GM10847 (cell line): ENCODE measurements around the gene GRK6.

Source experiments
- POLR2A ChIP-seq: IDR thresholded peaks from 2 replicates; pipeline ENCODE4 v1.6.1; 2011; ENCODE audit not compliant: insufficient read length; ENCODE audit errors: extremely low read depth

The GRK6 gene

DNA sequence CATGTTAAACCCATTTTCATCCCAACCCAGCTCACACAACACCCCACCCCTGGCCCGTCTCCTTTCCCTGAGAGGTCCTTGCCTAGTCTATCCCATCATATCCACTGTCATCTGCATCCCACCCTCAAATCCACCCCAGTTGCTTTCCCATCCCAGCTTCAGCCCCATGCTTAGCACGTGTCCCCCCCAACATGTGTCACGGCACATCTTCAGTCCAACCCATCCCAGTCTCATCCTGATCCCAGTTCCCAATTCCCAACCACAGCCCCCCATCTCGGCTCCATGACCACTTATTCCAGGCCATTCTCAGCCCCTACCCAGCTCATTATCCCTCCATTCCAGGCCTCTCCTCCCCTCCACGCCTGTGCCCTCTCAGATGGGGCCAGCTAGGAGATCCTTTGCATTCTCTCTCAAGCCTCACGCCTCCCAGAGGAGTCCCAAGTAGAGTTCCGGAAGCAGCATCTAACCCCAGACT lies 47.6 kb downstream of the GRK6 start:
- no peak for TF ChIP-seq POLR2A

DNA sequence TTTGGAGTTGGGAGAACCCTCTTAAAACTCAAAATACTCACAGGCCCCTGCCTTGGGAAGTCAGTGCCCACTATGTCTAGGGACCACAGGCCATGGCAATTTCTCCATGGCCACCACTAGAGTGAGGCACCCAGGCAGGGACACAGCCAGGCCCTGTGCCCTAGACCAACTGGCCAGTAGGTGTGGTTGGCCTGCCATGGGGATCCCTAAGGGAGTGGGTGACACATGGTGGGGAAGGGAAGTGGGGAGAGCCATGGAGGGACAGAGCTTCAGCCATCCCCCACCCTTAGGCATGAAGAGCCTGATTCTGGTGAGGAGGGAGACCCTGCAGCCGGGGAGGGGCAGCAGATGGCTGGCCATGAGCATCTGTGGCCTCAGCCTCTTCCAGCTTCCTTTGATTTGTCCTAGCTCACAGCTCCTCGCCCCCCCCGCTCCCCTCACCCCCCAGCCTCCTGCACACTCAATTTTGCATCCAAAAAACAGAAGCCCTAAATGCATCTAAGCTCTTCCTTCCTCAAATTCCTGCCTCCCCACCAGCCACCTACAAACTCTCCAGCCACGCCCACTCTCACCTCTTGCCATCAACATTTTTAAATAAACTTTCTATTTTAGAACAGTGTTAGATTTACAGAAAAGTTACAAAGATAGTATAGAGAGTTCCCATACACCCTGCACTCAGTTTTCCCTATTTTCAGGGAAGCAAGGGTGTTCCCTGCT lies 48.5 kb downstream of the GRK6 start:
- no peak for TF ChIP-seq POLR2A

GRCh38 chr5:177475563-177476427 lies 49.3 kb downstream of the GRK6 start:
- TF ChIP-seq POLR2A: no peak

DNA sequence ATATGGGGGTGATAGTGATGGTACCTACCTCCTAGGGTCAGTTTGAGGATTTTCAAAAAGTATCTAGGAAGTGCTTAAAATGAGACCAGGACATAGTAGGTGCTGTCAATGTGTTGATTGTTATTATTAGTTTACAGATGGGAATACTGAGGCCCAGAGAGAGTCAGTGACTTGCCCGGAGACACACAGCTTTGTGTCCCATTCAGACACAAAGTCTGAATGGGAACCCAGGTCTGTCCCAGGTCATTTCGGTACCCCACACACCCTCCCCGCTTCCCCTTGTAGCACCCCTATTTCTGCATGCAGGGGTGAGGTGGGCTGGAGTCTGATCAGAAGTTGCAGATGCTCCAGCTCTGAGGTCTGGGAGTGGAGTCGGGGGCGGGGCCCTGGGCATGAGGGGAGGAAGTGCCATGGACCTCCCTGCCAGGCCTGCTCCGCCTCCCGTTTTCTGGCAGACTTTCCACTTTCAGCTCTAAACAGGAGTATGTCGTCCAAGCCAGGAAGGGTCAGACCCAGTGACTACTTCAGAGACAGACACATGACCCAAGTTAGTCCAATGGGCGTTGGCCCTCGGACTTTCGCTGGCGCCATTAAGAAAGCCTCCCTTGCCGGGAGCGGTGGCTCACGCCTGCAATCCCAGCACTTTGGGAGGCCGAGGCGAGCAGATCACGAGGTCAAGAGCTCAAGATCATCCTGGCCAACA lies 50.2 kb downstream of the GRK6 start:
- no peak for TF ChIP-seq POLR2A

GRCh38 chr5:177477701-177478477 lies 51.4 kb downstream of the GRK6 start:
- no peak for TF ChIP-seq POLR2A

DNA sequence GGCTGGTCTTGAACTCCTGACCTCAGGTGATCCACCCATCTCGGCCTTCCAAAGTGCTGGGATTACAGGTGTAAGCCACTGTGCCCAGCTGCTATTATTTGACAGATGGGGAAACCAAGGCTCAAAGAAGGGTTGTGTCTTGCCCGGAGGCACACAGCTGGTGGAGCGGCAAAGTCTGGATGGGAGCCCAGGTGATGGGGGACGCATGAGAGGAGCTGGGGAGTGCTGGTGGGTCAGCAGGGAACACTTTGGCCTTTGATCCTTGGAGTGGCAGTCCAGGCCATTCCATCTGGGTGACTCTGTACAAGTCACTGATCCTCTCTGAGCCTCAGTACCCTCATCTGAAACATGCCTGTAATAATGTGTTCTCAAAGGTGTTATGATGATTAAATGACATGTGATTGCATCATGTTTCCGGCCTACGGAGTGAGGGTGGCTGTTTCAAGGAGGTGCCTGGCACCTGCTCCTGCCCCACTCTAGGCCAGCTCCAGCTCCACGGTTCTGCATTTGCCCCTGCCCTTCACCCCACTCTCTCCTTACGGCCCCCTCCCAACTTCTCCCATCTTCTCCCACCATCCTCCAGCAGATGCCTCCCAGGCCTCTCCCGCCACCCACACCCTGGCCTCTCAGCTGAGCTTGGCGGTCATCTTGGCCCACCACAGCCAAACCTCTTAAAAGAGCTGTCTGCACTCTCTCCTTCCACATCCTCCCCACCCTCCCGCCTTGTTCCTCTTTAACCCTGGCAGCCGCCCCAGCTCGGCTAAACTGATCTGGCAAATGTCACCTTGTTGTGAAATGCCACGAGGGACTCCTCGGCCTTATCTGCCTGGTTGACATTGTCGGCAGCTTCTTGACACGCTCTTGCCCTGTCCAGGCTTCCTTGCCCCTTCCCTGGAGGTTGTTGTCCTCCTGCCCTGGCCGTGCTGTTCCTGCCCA lies 52.5 kb downstream of the GRK6 start:
- no peak for TF ChIP-seq POLR2A

- TF ChIP-seq POLR2A: no peak
These were observed 53.3 kb downstream of the GRK6 start for GRCh38 chr5:177479774-177480173.

DNA sequence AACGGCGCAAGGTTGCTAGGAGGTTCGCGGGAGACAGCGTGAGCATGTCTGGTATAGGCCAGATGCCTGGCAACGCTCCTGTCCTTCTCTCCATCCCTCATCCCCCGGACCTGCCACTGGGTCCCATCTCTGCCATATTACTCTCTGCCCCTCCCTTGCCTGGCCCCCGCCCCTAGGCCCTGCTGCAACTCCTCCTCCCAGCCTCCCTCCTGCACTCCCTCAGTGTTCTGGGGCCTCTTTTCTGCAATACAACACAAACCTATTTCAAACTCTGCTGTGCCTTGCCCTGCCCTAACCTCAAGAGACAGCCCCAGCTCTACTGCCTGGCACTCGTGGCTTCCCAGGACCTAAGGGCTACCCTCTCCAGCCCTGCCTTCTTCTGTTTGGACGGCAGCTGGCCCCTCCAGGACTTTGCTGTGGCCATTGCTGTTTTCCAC lies 55.9 kb downstream of the GRK6 start:
- no peak for TF ChIP-seq POLR2A

DNA sequence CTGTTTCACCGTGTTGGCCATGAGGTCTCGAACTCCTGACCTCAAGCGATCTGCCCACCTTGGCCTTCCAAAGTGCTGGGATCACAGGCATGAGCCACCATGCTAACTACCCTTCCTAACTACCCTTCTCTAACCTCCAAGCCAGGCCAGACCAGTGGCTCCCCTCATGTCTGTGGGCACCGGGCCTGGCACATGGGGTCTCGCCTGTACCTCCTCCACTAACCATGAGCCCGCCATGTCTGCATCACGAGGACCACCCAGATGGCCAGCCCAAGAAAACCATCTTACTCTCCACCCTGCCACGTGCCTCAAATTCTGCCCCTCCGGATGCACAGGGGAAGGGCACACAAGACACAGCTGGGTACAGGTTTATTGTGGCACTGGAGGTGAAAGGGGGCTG lies 56.6 kb downstream of the GRK6 start:
- no peak for TF ChIP-seq POLR2A

GRCh38 chr5:177483994-177484901 lies 57.8 kb downstream of the GRK6 start:
- TF ChIP-seq POLR2A: no peak

GRCh38 chr5:177484902-177485549 lies 58.5 kb downstream of the GRK6 start:
- no peak for TF ChIP-seq POLR2A

- TF ChIP-seq POLR2A: no peak
These were observed 59.8 kb downstream of the GRK6 start for GRCh38 chr5:177486256-177486655.
